ENCODE measurements around the gene ZNF587B.
"Not testable (repeated sequence)": the region's sequence is repeated elsewhere in the genome, so short reads cannot be mapped to it uniquely, and the experiment has no call there.

The ZNF587B gene

DNA sequence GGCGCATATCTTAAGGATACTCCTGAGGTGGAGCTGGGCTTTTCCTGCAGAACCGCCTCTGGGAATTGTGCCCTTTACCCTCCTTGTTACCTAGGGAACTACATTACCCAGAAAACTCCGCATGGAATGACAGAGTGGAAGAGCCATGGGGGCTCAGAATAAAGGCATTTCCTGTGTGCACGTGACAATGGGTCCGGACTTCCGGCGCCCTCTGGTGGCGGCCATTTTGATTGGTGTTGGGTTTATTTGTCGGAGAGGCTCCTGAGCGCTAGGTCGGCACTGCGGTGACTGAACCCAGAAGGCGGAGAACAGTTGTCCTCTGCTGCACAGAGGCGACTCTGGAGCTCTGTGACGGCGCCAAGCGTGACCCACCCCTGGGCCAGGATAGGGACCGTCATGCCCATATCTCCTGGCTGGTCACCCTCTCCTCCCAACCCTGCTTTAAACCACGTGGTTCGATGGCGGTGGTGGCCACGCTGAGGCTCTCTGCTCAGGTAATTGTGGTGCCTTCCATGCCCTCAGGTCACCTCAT is at the start of gene ZNF587B:
Gene ZNF587B (plus strand): TSS at position 229 of the 532 bp plus-strand sequence. CDS start 230 bp downstream, at position 459.
- DNase-seq (ENCODE audit: low read depth): no peak
- TF ChIP-seq, protein P1, sequence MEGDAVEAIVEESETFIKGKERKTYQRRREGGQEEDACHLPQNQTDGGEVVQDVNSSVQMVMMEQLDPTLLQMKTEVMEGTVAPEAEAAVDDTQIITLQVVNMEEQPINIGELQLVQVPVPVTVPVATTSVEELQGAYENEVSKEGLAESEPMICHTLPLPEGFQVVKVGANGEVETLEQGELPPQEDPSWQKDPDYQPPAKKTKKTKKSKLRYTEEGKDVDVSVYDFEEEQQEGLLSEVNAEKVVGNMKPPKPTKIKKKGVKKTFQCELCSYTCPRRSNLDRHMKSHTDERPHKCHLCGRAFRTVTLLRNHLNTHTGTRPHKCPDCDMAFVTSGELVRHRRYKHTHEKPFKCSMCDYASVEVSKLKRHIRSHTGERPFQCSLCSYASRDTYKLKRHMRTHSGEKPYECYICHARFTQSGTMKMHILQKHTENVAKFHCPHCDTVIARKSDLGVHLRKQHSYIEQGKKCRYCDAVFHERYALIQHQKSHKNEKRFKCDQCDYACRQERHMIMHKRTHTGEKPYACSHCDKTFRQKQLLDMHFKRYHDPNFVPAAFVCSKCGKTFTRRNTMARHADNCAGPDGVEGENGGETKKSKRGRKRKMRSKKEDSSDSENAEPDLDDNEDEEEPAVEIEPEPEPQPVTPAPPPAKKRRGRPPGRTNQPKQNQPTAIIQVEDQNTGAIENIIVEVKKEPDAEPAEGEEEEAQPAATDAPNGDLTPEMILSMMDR (IDR thresholded peaks at IDR 0.05; ENCODE audit: control insufficient read depth, extremely low read depth, insufficient read depth): peak; percentile 31; the same call in 1 of the 2 replicates
- no peak within 1 kb of the TSS for H3K4me3 ChIP-seq (ENCODE audit: low read depth, low read length)

DNA sequence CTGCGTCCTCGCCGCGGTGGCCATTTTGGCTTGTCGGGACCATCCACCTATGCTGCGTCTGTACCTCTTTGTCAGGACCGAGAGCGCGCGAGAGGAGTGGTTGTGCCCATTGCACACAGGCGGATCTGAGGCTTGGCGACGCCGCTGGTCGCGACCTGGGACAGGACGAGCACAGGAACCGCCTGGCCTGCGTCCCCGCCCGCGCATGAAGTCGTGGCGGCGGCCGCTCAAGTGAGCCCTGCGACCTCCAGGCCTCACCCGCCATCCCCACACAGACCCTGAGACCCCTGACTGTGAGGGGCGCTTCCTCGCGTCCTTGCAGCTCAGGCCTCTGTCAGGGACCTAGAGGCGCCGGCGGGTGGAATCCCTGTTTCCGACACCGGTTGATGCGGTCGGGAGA is 43.8 kb upstream of the ZNF587B start:
- TF ChIP-seq, protein P1 (IDR thresholded peaks at IDR 0.05; ENCODE audit: control insufficient read depth, extremely low read depth, insufficient read depth): no peak

DNA sequence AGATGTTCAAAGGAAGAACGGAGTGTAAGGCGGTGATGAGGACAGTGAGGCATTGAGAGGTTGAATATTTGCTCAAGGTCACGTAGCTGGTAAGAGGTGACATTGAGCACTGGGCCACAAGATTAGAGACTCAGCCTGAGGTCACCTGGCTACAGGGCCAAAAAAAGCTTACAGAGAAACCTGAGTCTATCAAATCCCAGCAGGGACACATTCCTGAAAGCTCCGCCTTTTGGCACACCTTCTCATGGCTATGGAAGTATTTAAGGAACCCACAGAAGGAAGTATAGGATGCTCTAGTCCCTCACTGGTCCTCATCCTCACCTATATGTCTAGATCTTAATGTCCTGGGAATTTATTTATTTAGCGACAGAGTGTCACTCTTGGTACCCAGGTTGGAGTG is 43.2 kb upstream of the ZNF587B start:
- TF ChIP-seq, protein P1 (IDR thresholded peaks at IDR 0.05; ENCODE audit: control insufficient read depth, extremely low read depth, insufficient read depth): no peak
- no peak overlapping the region for H3K4me3 ChIP-seq (ENCODE audit: low read depth, low read length)
- no peak for DNase-seq (ENCODE audit: low read depth)

More for the DNA sequence above, 43.8 kb upstream of the ZNF587B start:
- no peak overlapping the region for H3K4me3 ChIP-seq (ENCODE audit: low read depth, low read length)
- no peak for DNase-seq (ENCODE audit: low read depth)

DNA sequence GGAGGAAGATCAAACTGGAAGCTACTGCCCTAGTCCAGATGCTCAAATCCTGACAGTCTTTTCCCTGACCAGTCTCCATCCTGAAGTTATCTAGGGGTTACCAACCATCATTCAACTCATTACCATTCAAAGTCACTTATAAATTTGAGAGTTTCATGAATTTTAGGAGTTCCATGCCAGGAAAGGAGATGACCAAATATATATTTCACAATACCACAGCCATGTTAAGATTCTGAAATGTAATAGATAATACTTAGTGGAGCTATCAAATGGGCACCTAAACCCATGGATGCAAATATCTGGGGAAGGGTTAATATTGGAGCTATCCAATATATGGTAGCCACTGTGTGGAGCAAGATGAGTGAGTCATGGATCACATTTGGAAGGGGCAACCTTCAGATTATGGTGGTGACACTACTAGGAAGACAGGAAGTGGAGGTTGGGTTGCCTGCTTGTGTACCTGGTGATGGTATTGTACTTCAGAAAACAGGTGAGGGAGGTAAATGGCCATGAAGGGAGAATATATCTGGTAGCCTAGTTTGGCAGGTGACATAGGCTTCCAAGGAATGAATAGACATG is 41.9 kb upstream of the ZNF587B start:
- TF ChIP-seq, protein P1 (IDR thresholded peaks at IDR 0.05; ENCODE audit: control insufficient read depth, extremely low read depth, insufficient read depth): no peak
- DNase-seq (ENCODE audit: low read depth): no peak
- no peak overlapping the region for H3K4me3 ChIP-seq (ENCODE audit: low read depth, low read length)

DNA sequence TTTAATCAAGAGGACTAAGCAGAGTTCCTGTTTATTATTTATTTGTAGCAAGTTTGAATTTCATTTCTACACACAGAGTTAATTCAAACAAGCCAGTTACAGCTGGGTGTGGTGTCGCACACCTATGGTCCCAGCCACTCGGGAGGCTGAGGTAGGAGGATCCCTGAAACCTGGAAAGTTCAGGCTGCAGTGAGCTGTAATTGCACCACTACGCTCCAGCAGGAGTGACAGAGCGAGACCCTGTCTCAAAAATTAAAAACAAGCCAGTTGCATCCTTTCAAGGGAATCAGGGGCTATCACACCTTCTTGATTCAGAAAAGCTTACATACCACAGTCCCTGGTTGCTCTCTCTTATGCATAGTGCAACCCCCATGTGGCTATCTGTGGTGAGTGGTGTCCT is 40.8 kb upstream of the ZNF587B start:
- DNase-seq (ENCODE audit: low read depth): no peak
- H3K4me3 ChIP-seq (ENCODE audit: low read depth, low read length): no peak overlapping the region
- TF ChIP-seq, protein P1 (IDR thresholded peaks at IDR 0.05; ENCODE audit: control insufficient read depth, extremely low read depth, insufficient read depth): no peak

DNA sequence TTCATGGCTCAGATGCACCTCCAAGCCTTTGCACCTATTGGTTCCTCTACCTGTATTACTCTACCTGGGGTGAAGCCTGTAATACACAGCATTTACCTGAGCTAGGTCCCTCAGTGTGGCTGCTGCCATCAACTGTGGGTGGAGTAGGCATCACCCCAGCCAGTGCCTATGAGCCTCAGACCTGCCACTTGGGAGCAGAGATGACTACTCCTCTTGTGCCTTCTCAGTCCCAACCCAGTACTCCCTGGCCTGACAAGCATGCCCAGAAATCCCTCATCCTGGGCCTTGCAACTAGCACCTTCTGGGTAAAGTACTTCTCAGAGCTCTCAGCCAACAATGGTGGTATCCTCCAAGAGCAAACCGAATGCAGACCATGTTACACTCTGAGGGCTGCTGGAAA is 33.5 kb upstream of the ZNF587B start:
- DNase-seq (ENCODE audit: low read depth); H3K4me3 ChIP-seq (ENCODE audit: low read depth, low read length): not testable (repeated sequence)

DNA sequence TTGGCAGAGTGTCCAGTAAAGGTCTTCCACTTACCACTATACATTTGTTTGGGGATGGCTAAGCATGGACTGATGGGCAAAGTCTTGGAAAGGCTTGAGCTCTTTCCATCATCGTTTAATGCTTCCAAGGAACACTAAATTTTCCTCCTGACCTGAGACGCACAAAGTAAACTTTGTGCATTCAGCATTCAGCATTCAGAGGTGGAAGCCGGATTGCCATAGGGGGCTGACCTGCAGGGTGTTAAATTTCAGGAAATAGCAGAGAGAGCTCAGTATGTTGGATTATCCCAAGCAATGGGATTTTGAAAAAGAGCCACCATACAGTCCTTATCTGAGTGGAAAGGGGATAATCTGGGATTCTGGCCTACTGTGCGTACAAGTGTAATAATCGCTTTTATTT is 29.4 kb upstream of the ZNF587B start:
- H3K4me3 ChIP-seq (ENCODE audit: low read depth, low read length): no peak overlapping the region
- TF ChIP-seq, protein P1 (IDR thresholded peaks at IDR 0.05; ENCODE audit: control insufficient read depth, extremely low read depth, insufficient read depth): no peak
- DNase-seq (ENCODE audit: low read depth): no peak
